SK-N-SH treated with all-trans-retinoic acid at 6 μM for 48 hours (cell line): ENCODE data around the gene KLHL29.

Source experiments
- ARNTL ChIP-seq: fragments of 450-650 bp; formaldehyde crosslinking; IDR thresholded peaks from 2 replicates; pipeline ENCODE4 v1.5.0; 2020; ENCODE audit warnings: low read depth, mild to moderate bottlenecking, moderate library complexity, borderline replicate concordance
- BACH2 ChIP-seq: fragments of 250-450 bp; sonication (Bioruptor Pico); IDR thresholded peaks from 2 replicates; pipeline ENCODE4 v1.9.0; 2021; ENCODE audit warnings: mild to moderate bottlenecking, borderline replicate concordance
- GLIS3 ChIP-seq: fragments of 250-450 bp; sonication (Bioruptor Pico); IDR thresholded peaks from 2 replicates; pipeline ENCODE4 v1.5.0; 2020; ENCODE audit warnings: mild to moderate bottlenecking, moderate library complexity
- OSR1 ChIP-seq: fragments of 250-450 bp; sonication (Bioruptor Pico); IDR thresholded peaks from 2 replicates; pipeline ENCODE4 v1.8.0; 2022; ENCODE audit warnings: moderate library complexity, mild to moderate bottlenecking, inconsistent platforms
- PPARA ChIP-seq: fragments of 250-450 bp; sonication (Bioruptor Pico); IDR thresholded peaks from 2 replicates; pipeline ENCODE4 v1.5.0; 2020; ENCODE audit warnings: mild to moderate bottlenecking, borderline replicate concordance
- TCF4 ChIP-seq: fragments of 250-450 bp; sonication (Bioruptor Pico); IDR thresholded peaks from 2 replicates; pipeline ENCODE4 v1.8.0; 2021; ENCODE audit warnings: mild to moderate bottlenecking, moderate library complexity, borderline replicate concordance
- ZC3H10 ChIP-seq: fragments of 250-450 bp; sonication (Bioruptor Pico); IDR thresholded peaks from 2 replicates; pipeline ENCODE4 v1.5.1; 2021; ENCODE audit warnings: mild to moderate bottlenecking, moderate library complexity
- ZFP30 ChIP-seq: fragments of 450-650 bp; formaldehyde crosslinking; IDR thresholded peaks from 2 replicates; pipeline ENCODE4 v1.5.0; 2022; ENCODE audit warnings: mild to moderate bottlenecking, moderate library complexity
- ZNF70 ChIP-seq: fragments of 450-650 bp; formaldehyde crosslinking; IDR thresholded peaks from 2 replicates; pipeline ENCODE4 v1.5.0; 2020; ENCODE audit warnings: mild to moderate bottlenecking, moderate library complexity
- ZNF8 ChIP-seq: fragments of 450-650 bp; formaldehyde crosslinking; IDR thresholded peaks from 2 replicates; pipeline ENCODE4 v1.5.0; 2020; ENCODE audit warnings: mild to moderate bottlenecking, moderate library complexity
- TF ChIP-seq, protein P1 (sequence below): fragments of 250-450 bp; sonication (Bioruptor Pico); IDR thresholded peaks from 2 replicates; pipeline ENCODE4 v1.8.0; 2020; ENCODE audit warnings: mild to moderate bottlenecking, moderate library complexity, borderline replicate concordance
- TF ChIP-seq, protein P2 (sequence below): fragments of 250-450 bp; sonication (Bioruptor Pico); IDR thresholded peaks from 2 replicates; pipeline ENCODE4 v1.5.1; 2020; ENCODE audit warnings: low read depth, mild to moderate bottlenecking, moderate library complexity

DNA sequence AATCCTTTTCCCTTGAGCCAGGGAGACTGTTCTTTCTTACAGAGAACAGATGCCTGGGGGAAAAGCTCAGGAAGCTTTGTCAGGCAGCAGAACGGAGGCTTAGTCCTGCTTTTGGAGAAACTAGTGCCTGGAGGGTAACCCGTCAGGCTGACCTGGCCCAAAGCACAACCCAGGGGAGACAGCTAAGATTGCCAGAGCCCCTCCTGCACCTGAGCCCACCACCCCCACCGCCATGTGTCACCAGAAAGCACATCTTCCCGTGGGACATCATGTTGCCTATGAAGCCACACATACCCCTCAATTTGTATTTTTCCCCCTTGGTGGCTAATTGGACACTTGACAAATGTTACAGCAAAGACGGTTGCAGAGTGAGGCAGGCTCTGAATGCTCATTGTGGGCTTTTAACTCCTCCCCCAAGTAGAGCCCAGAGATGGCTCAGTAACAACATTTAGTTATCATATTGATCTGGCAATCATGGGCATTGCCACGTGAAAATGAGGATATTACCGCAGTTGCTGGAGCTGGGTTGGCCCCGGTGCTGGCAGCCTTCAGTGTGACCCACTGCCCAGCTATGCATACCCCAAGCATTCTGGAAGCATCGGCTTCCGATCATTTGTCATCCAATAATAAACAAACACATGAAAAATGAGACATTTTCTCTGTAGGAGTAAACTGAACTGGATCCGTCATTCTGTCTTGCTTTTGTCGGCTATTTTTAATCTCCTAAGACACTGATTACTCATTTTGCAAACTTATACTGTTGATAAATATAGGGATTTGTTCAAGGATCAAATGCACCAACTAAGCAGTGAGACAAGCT lies 312.5 kb downstream of the KLHL29 start:
- TF ChIP-seq ZFP30 (CRISPR knock-in tag): no peak
- TF ChIP-seq, protein P1, sequence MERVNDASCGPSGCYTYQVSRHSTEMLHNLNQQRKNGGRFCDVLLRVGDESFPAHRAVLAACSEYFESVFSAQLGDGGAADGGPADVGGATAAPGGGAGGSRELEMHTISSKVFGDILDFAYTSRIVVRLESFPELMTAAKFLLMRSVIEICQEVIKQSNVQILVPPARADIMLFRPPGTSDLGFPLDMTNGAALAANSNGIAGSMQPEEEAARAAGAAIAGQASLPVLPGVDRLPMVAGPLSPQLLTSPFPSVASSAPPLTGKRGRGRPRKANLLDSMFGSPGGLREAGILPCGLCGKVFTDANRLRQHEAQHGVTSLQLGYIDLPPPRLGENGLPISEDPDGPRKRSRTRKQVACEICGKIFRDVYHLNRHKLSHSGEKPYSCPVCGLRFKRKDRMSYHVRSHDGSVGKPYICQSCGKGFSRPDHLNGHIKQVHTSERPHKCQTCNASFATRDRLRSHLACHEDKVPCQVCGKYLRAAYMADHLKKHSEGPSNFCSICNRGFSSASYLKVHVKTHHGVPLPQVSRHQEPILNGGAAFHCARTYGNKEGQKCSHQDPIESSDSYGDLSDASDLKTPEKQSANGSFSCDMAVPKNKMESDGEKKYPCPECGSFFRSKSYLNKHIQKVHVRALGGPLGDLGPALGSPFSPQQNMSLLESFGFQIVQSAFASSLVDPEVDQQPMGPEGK: no peak
- TF ChIP-seq PPARA (CRISPR knock-in tag): no peak
- no peak for TF ChIP-seq ZC3H10 (CRISPR knock-in tag)
- TF ChIP-seq ARNTL (CRISPR knock-in tag): no peak
- no peak for TF ChIP-seq TCF4 (CRISPR knock-in tag)
- TF ChIP-seq OSR1 (CRISPR knock-in tag): no peak
- no peak for TF ChIP-seq ZNF8
- TF ChIP-seq ZNF70 (CRISPR knock-in tag): no peak
- no peak for TF ChIP-seq GLIS3 (CRISPR knock-in tag)
- TF ChIP-seq BACH2 (CRISPR knock-in tag): 0 out of 2 replicates have a peak, but pooled peaks have one; percentile 4
- TF ChIP-seq, protein P2, sequence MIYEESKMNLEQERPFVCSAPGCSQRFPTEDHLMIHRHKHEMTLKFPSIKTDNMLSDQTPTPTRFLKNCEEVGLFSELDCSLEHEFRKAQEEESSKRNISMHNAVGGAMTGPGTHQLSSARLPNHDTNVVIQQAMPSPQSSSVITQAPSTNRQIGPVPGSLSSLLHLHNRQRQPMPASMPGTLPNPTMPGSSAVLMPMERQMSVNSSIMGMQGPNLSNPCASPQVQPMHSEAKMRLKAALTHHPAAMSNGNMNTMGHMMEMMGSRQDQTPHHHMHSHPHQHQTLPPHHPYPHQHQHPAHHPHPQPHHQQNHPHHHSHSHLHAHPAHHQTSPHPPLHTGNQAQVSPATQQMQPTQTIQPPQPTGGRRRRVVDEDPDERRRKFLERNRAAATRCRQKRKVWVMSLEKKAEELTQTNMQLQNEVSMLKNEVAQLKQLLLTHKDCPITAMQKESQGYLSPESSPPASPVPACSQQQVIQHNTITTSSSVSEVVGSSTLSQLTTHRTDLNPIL (CRISPR knock-in tag): no peak
